ENCODE measurements around the gene ARVCF. TPM values are rescaled to one million over a fixed set of nuclear protein-coding genes. Genes with fewer than 3 reads are reported as not detected.
A peak's percentile ranks its signal among the peaks of the same experiment; 100 is the strongest.

The ARVCF gene
- total and polyA plus RNA-seq, 9 of the 15 experiments (the other 6 are each of a cell fraction or from before 2014, with no cell fraction given), result 0.03 to 97.4 (median 15.6) TPM

DNA sequence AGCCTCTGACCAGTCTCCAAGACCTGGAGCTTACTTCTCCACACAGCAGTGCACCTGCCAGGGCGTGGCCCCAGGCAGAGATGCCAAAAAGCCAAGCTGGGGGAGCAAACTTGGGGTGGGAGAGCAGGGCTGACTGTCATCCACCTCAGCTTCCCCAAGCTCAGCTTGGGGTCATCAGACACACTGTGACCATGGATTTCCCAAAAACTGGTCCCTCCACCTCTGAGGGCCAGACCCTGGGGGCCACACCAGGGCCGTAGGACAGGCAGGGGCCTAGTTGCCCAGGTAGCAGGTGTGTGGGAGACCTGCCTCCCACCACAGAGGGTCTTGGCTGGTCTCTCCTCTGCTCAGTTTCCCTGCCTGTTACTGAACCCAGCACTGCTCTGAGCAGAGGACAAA lies 30.6 kb downstream of the ARVCF start (continued):
- TF ChIP-seq, protein P1, sequence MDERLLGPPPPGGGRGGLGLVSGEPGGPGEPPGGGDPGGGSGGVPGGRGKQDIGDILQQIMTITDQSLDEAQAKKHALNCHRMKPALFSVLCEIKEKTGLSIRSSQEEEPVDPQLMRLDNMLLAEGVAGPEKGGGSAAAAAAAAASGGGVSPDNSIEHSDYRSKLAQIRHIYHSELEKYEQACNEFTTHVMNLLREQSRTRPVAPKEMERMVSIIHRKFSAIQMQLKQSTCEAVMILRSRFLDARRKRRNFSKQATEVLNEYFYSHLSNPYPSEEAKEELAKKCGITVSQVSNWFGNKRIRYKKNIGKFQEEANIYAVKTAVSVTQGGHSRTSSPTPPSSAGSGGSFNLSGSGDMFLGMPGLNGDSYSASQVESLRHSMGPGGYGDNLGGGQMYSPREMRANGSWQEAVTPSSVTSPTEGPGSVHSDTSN (CRISPR knock-in tag; IDR thresholded peaks at IDR 0.05; ENCODE audit: low read depth), result 0 out of 2 replicates have a peak, but pooled peaks have one; percentile 7
- TF ChIP-seq, protein P1 (tag; conservative IDR thresholded peaks at IDR 0.05; ENCODE audit: low read depth), result no peak
- TF ChIP-seq ILF3 (IDR thresholded peaks at IDR 0.05; ENCODE audit: borderline replicate concordance) (no peak), GABPB2 (CRISPR knock-in tag; conservative IDR thresholded peaks at IDR 0.05) (0 out of 2 replicates have a peak, but pooled peaks have one; percentile 62), SNRNP70 (optimal IDR thresholded peaks at IDR 0.05; ENCODE audit: low read depth, low read length) (peak; percentile 58), SIX5 (IDR thresholded peaks at IDR 0.05; ENCODE audit: borderline replicate concordance in 1 of 2, insufficient read depth in 1 of 2, low read depth in 1 of 2, low read length in 2 of 2) (0 out of 4 replicates have a peak, but pooled peaks of 1 of the 2 experiments have one; percentile 0), NR1H2 (CRISPR knock-in tag; IDR thresholded peaks at IDR 0.05) (no peak), CHCHD3 (CRISPR knock-in tag; IDR thresholded peaks at IDR 0.05) (0 out of 2 replicates have a peak, but pooled peaks have one; percentile 29), ZNF23 (CRISPR knock-in tag; IDR thresholded peaks at IDR 0.05) (no peak), KDM2B (CRISPR knock-in tag; IDR thresholded peaks at IDR 0.05) (peak; percentile 36; the same call in 1 of the 2 replicates), ERF (CRISPR knock-in tag; IDR thresholded peaks at IDR 0.05) (no peak), WHSC1 (IDR thresholded peaks at IDR 0.05; ENCODE audit: low read length) (no peak), EGR1 (conservative IDR thresholded peaks at IDR 0.05) (no peak)
- TF ChIP-seq, protein P2, sequence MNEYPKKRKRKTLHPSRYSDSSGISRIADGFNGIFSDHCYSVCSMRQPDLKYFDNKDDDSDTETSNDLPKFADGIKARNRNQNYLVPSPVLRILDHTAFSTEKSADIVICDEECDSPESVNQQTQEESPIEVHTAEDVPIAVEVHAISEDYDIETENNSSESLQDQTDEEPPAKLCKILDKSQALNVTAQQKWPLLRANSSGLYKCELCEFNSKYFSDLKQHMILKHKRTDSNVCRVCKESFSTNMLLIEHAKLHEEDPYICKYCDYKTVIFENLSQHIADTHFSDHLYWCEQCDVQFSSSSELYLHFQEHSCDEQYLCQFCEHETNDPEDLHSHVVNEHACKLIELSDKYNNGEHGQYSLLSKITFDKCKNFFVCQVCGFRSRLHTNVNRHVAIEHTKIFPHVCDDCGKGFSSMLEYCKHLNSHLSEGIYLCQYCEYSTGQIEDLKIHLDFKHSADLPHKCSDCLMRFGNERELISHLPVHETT (CRISPR knock-in tag; conservative IDR thresholded peaks at IDR 0.05 in 1 of 2, IDR thresholded peaks at IDR 0.05 in 1 of 2), result no peak
- TF ChIP-seq, protein P3, sequence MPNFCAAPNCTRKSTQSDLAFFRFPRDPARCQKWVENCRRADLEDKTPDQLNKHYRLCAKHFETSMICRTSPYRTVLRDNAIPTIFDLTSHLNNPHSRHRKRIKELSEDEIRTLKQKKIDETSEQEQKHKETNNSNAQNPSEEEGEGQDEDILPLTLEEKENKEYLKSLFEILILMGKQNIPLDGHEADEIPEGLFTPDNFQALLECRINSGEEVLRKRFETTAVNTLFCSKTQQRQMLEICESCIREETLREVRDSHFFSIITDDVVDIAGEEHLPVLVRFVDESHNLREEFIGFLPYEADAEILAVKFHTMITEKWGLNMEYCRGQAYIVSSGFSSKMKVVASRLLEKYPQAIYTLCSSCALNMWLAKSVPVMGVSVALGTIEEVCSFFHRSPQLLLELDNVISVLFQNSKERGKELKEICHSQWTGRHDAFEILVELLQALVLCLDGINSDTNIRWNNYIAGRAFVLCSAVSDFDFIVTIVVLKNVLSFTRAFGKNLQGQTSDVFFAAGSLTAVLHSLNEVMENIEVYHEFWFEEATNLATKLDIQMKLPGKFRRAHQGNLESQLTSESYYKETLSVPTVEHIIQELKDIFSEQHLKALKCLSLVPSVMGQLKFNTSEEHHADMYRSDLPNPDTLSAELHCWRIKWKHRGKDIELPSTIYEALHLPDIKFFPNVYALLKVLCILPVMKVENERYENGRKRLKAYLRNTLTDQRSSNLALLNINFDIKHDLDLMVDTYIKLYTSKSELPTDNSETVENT (CRISPR knock-in tag; IDR thresholded peaks at IDR 0.05), result peak; percentile 70; the same call in 1 of the 2 replicates
- TF ChIP-seq, protein P4, sequence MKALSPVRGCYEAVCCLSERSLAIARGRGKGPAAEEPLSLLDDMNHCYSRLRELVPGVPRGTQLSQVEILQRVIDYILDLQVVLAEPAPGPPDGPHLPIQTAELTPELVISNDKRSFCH (CRISPR knock-in tag; IDR thresholded peaks at IDR 0.05), result no peak
- TF ChIP-seq, protein P4 (tag; IDR thresholded peaks at IDR 0.05), result no peak; the same call in 1 of the 2 replicates
- TF ChIP-seq, protein P5, sequence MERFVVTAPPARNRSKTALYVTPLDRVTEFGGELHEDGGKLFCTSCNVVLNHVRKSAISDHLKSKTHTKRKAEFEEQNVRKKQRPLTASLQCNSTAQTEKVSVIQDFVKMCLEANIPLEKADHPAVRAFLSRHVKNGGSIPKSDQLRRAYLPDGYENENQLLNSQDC (CRISPR knock-in tag; IDR thresholded peaks at IDR 0.05), result no peak
- TF ChIP-seq, protein P6, sequence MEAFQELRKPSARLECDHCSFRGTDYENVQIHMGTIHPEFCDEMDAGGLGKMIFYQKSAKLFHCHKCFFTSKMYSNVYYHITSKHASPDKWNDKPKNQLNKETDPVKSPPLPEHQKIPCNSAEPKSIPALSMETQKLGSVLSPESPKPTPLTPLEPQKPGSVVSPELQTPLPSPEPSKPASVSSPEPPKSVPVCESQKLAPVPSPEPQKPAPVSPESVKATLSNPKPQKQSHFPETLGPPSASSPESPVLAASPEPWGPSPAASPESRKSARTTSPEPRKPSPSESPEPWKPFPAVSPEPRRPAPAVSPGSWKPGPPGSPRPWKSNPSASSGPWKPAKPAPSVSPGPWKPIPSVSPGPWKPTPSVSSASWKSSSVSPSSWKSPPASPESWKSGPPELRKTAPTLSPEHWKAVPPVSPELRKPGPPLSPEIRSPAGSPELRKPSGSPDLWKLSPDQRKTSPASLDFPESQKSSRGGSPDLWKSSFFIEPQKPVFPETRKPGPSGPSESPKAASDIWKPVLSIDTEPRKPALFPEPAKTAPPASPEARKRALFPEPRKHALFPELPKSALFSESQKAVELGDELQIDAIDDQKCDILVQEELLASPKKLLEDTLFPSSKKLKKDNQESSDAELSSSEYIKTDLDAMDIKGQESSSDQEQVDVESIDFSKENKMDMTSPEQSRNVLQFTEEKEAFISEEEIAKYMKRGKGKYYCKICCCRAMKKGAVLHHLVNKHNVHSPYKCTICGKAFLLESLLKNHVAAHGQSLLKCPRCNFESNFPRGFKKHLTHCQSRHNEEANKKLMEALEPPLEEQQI (IDR thresholded peaks at IDR 0.05), result no peak

Measured in K562 (cell line).